ENCODE results near the gene CDK4.

Gene CDK4

GRCh38 chr12:57741413-57741789 lies 10.7 kb downstream of the CDK4 start:
- no peak overlapping the region for H3K27ac ChIP-seq
- no peak for TF ChIP-seq ZFX (IDR thresholded peaks at IDR 0.05)
- TF ChIP-seq CTCF (conservative IDR thresholded peaks at IDR 0.05): no peak

GRCh38 chr12:57740656-57741412 lies 11.3 kb downstream of the CDK4 start:
- no peak for TF ChIP-seq ZFX (IDR thresholded peaks at IDR 0.05)
- TF ChIP-seq CTCF (conservative IDR thresholded peaks at IDR 0.05): no peak
- H3K27ac ChIP-seq: no peak overlapping the region

- no peak for TF ChIP-seq CTCF (conservative IDR thresholded peaks at IDR 0.05)
- no peak for TF ChIP-seq ZFX (IDR thresholded peaks at IDR 0.05)
- no peak overlapping the region for H3K27ac ChIP-seq
Measured at GRCh38 chr12:57739914-57740538, 12.1 kb downstream of the CDK4 start.

- no peak overlapping the region for H3K27ac ChIP-seq
- TF ChIP-seq CTCF (conservative IDR thresholded peaks at IDR 0.05): no peak
- no peak for TF ChIP-seq ZFX (IDR thresholded peaks at IDR 0.05)
Measured at GRCh38 chr12:57739387-57739786, 12.7 kb downstream of the CDK4 start.

- H3K27ac ChIP-seq: no peak within 1 kb of the TSS
- TF ChIP-seq ZFX (IDR thresholded peaks at IDR 0.05) (no peak), CTCF (conservative IDR thresholded peaks at IDR 0.05) (no peak)
Measured at GRCh38 chr12:57738661-57739237, 13.4 kb downstream of the CDK4 start, which contains the start of gene AGAP2. TSS of gene AGAP2 (minus strand) at chr12:57738742. CDS start at chr12:57738246, 496 bp downstream.

- no peak overlapping the region for H3K27ac ChIP-seq
- TF ChIP-seq ZFX (IDR thresholded peaks at IDR 0.05): no peak
- no peak; the same call in 1 of the 2 replicates for TF ChIP-seq CTCF (conservative IDR thresholded peaks at IDR 0.05)
Measured at GRCh38 chr12:57737467-57738460, 14.3 kb downstream of the CDK4 start.

Measured in C4-2B (cell line).